Fibroblast of lung (primary cell): Measurements from ENCODE around the gene DHX16.

Source experiments
- EZH2 ChIP-seq: IDR thresholded peaks from 2 replicates; pipeline ENCODE4 v1.5.1; 2012; ENCODE audit warnings: low read length, control low read depth, mild to moderate bottlenecking; ENCODE audit errors: missing control alignments
- TF ChIP-seq, protein P1 (sequence below), 2 donors: IDR thresholded peaks in 1 of 2; conservative IDR thresholded peaks in 1 of 2; 1 replicate in 1 of 2; 2 replicates in 1 of 2; pipeline ENCODE4 v1.5.1; 2011 to 2012; ENCODE audit warnings: low read length in 2 of 2, control low read depth in 1 of 2, inconsistent platforms in 1 of 2, low read depth in 1 of 2, mild to moderate bottlenecking in 1 of 2

DNA sequence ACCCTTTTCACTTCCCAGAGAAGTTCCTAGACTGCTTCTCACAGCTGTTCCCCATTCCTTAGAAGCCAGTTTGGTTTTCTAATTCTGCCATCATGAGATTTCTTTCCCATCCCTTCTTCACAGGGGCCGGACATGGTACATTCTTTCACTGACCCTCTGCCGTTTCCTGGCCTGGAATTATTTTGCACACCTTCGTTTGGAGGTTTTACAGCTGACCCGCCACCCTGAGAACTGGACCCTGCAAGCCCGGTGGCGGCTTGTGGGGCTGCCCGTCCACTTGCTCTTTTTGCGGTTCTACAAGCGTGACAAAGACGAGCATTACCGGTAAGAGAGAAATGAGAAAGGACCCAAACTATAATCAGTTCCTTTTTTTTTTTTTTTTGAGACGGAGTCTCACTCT is 21.7 kb downstream of the DHX16 start:
- TF ChIP-seq, protein P1, sequence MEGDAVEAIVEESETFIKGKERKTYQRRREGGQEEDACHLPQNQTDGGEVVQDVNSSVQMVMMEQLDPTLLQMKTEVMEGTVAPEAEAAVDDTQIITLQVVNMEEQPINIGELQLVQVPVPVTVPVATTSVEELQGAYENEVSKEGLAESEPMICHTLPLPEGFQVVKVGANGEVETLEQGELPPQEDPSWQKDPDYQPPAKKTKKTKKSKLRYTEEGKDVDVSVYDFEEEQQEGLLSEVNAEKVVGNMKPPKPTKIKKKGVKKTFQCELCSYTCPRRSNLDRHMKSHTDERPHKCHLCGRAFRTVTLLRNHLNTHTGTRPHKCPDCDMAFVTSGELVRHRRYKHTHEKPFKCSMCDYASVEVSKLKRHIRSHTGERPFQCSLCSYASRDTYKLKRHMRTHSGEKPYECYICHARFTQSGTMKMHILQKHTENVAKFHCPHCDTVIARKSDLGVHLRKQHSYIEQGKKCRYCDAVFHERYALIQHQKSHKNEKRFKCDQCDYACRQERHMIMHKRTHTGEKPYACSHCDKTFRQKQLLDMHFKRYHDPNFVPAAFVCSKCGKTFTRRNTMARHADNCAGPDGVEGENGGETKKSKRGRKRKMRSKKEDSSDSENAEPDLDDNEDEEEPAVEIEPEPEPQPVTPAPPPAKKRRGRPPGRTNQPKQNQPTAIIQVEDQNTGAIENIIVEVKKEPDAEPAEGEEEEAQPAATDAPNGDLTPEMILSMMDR (conservative IDR thresholded peaks at IDR 0.05 in 1 of 2, IDR thresholded peaks at IDR 0.05 in 1 of 2; ENCODE audit: low read depth in 1 of 2, low read length in 2 of 2) = no peak
- TF ChIP-seq EZH2 = no peak
